ENCODE results near the gene RRP8. TPM values are rescaled to one million over a fixed set of nuclear protein-coding genes. Genes with fewer than 3 reads are reported as not detected.

RRP8 gene
- total and polyA plus RNA-seq, 9 of the 15 experiments (the other 6 are each of a cell fraction or from before 2014, with no cell fraction given) = 5.7 to 47.3 (median 32.6) TPM

GRCh38 chr11:6563121-6563619 lies 40.2 kb downstream of the RRP8 start (continued):
- TF ChIP-seq THRB (CRISPR knock-in tag; conservative IDR thresholded peaks at IDR 0.05) (0 out of 2 replicates have a peak, but pooled peaks have one; percentile 36), POLR2H (tag; IDR thresholded peaks at IDR 0.05; ENCODE audit: low read depth) (no peak), KAT7 (CRISPR knock-in tag; IDR thresholded peaks at IDR 0.05; ENCODE audit: borderline replicate concordance) (no peak), PHF21A (IDR thresholded peaks at IDR 0.05; ENCODE audit: borderline replicate concordance, low read depth) (no peak), FOSL1 (tag; conservative IDR thresholded peaks at IDR 0.05) (peak; percentile 69; the same call in 1 of the 2 replicates), ZNF146 (CRISPR knock-in tag; IDR thresholded peaks at IDR 0.05; ENCODE audit: unreplicated experiment) (no peak), ZNF316 (IDR thresholded peaks at IDR 0.05) (peak; percentile 49), REST (IDR thresholded peaks at IDR 0.05; ENCODE audit: borderline replicate concordance) (peak; percentile 18; the same call in 1 of the 2 replicates), REST (CRISPR knock-in tag; IDR thresholded peaks at IDR 0.05; ENCODE audit: low read depth) (no peak), ERF (CRISPR knock-in tag; IDR thresholded peaks at IDR 0.05) (no peak), PHF20 (IDR thresholded peaks at IDR 0.05; ENCODE audit: partially characterized antibody) (no peak), MAZ (CRISPR knock-in tag; conservative IDR thresholded peaks at IDR 0.05 in 1 of 2, IDR thresholded peaks at IDR 0.05 in 1 of 2) (no peak; a peak in 1 of 4 replicates), ZNF551 (CRISPR knock-in tag; IDR thresholded peaks at IDR 0.05) (no peak), DLX4 (CRISPR knock-in tag; IDR thresholded peaks at IDR 0.05) (no peak), EHMT2 (IDR thresholded peaks at IDR 0.05) (no peak), ZNF445 (CRISPR knock-in tag; IDR thresholded peaks at IDR 0.05; ENCODE audit: low read depth) (no peak), ZFPM2 (CRISPR knock-in tag; IDR thresholded peaks at IDR 0.05) (no peak), SAFB2 (IDR thresholded peaks at IDR 0.05; ENCODE audit: borderline replicate concordance, low read depth, low read length, severe bottlenecking) (no peak), POLR2A (conservative IDR thresholded peaks at IDR 0.05) (no peak), ZNF586 (CRISPR knock-in tag; conservative IDR thresholded peaks at IDR 0.05) (no peak), ZNF354B (CRISPR knock-in tag; IDR thresholded peaks at IDR 0.05) (no peak)

All from K562 (cell line).